DOHH2 (cell line): ENCODE results near the gene RPN1.
"Not testable (repeated sequence)": the region's sequence is repeated elsewhere in the genome, so short reads cannot be mapped to it uniquely, and the experiment has no call there.

Experiments used
- H3F3A ChIP-seq: fragments of 200-600 bp; sonication (generic), shearing (Covaris generic); 2 replicates; pipeline ENCODE4 v1.6.0; 2016; ENCODE audit warnings: antibody characterized with exemption, mild to moderate bottlenecking; ENCODE audit not compliant: control insufficient read depth, insufficient read depth
- H3K27ac ChIP-seq: fragments of 200-600 bp; sonication (generic); 2 replicates; pipeline ENCODE4 v1.5.1; 2014; ENCODE audit warnings: low read depth, mild to moderate bottlenecking, low read length, moderate library complexity
- H3K27me3 ChIP-seq: fragments of 200-600 bp; sonication (generic); 2 replicates; pipeline ENCODE4 v1.6.1; 2014; ENCODE audit warnings: mild to moderate bottlenecking, low read length, mixed read lengths; ENCODE audit not compliant: control insufficient read depth
- H3K36me3 ChIP-seq: fragments of 200-600 bp; sonication (generic); 2 replicates; pipeline ENCODE4 v1.6.1; 2014; ENCODE audit warnings: mild to moderate bottlenecking, low read length, moderate library complexity, mixed read lengths; ENCODE audit not compliant: control insufficient read depth
- H3K4me1 ChIP-seq: fragments of 200-600 bp; sonication (generic); 2 replicates; pipeline ENCODE4 v1.6.1; 2014; ENCODE audit warnings: mild to moderate bottlenecking, low read length, mixed read lengths; ENCODE audit not compliant: control insufficient read depth
- H3K4me2 ChIP-seq: fragments of 200-600 bp; sonication (generic); 2 replicates; pipeline ENCODE4 v1.6.0; 2014; ENCODE audit warnings: mild to moderate bottlenecking, low read length, moderate library complexity
- H3K4me3 ChIP-seq: fragments of 200-600 bp; sonication (generic); 2 replicates; pipeline ENCODE4 v1.5.1; 2014; ENCODE audit warnings: mild to moderate bottlenecking, low read length, mixed read lengths
- H3K79me2 ChIP-seq: fragments of 200-600 bp; sonication (generic); 2 replicates; pipeline ENCODE4 v1.6.1; 2014; ENCODE audit warnings: mild to moderate bottlenecking, low read length, mixed read lengths; ENCODE audit not compliant: control insufficient read depth
- H3K9me2 ChIP-seq: fragments of 200-600 bp; sonication (generic); replicated peaks from 2 replicates; pipeline ENCODE4 v1.6.1; 2014; ENCODE audit warnings: mild to moderate bottlenecking, low read length, mixed read lengths; ENCODE audit not compliant: control insufficient read depth
- H3K9me3 ChIP-seq: fragments of 200-600 bp; sonication (generic); 2 replicates; pipeline ENCODE4 v1.6.1; 2014; ENCODE audit warnings: antibody characterized with exemption, low read length, mixed read lengths; ENCODE audit not compliant: control insufficient read depth, insufficient read depth
- H4K20me1 ChIP-seq: fragments of 200-600 bp; sonication (generic); 2 replicates; pipeline ENCODE4 v1.6.0; 2014; ENCODE audit warnings: low read depth, mild to moderate bottlenecking, antibody characterized with exemption, low read length, moderate library complexity; ENCODE audit not compliant: control insufficient read depth, insufficient read depth
- CTCF ChIP-seq: fragments of 200-600 bp; sonication (generic); IDR thresholded peaks from one replicate; pipeline ENCODE4 v1.5.1; 2014; ENCODE audit warnings: antibody characterized with exemption, mild to moderate bottlenecking, low read depth, low read length; ENCODE audit not compliant: poor library complexity, severe bottlenecking
- EZH2phosphoT487 ChIP-seq: fragments of 200-600 bp; sonication (generic); IDR thresholded peaks from 2 replicates; pipeline ENCODE4 v1.6.1; 2017; ENCODE audit warnings: borderline replicate concordance, mild to moderate bottlenecking, antibody characterized with exemption, low read length, moderate library complexity, mixed read lengths

The RPN1 gene

GRCh38 chr3:128591738-128592426, 58.7 kb downstream of the RPN1 start:
- H3K27me3 ChIP-seq, result no peaks in the 10 kb centered on the region
- H3K4me3 ChIP-seq, result no peak overlapping the region
- no peaks in the 10 kb centered on the region for H3K9me2 ChIP-seq
- no peaks in the 10 kb centered on the region for H3F3A ChIP-seq
- H3K27ac ChIP-seq, result no peak overlapping the region
- H3K36me3 ChIP-seq, result no peaks in the 10 kb centered on the region
- H3K4me2 ChIP-seq, result no peak overlapping the region
- no peak for TF ChIP-seq CTCF
- no peak for TF ChIP-seq EZH2phosphoT487
- no peaks in the 10 kb centered on the region for H4K20me1 ChIP-seq
- no peaks in the 10 kb centered on the region for H3K79me2 ChIP-seq
- no peaks in the 10 kb centered on the region for H3K4me1 ChIP-seq
- no peaks in the 10 kb centered on the region for H3K9me3 ChIP-seq

GRCh38 chr3:128590948-128591347, 59.7 kb downstream of the RPN1 start:
- Histone ChIP-seq H3K9me2 (no peaks in the 10 kb centered on the region), H3K4me1 (no peaks in the 10 kb centered on the region), H3K27me3 (no peaks in the 10 kb centered on the region), H3K79me2 (no peaks in the 10 kb centered on the region), H3K36me3 (no peaks in the 10 kb centered on the region), H3K4me2 (no peak overlapping the region), H3F3A (no peaks in the 10 kb centered on the region), H3K9me3 (no peaks in the 10 kb centered on the region), H4K20me1 (no peaks in the 10 kb centered on the region), H3K4me3 (no peak overlapping the region), H3K27ac (no peak overlapping the region)
- no peak for TF ChIP-seq EZH2phosphoT487
- peak; percentile 25 for TF ChIP-seq CTCF

- not testable (repeated sequence) for H3K27ac ChIP-seq, H3K4me3 ChIP-seq, H3K9me2 ChIP-seq, H3K27me3 ChIP-seq, H3K4me1 ChIP-seq, H3K9me3 ChIP-seq, H3F3A ChIP-seq, H3K4me2 ChIP-seq, H3K36me3 ChIP-seq, H3K79me2 ChIP-seq, H4K20me1 ChIP-seq
These were observed 60.6 kb downstream of the RPN1 start for GRCh38 chr3:128589985-128590384.

GRCh38 chr3:128588147-128588546, 62.5 kb downstream of the RPN1 start:
- no peak overlapping the region for H3K4me2 ChIP-seq
- TF ChIP-seq CTCF, result no peak
- TF ChIP-seq EZH2phosphoT487, result no peak
- no peaks in the 10 kb centered on the region for H3K9me3 ChIP-seq
- no peaks in the 10 kb centered on the region for H3K79me2 ChIP-seq
- H3K36me3 ChIP-seq, result no peaks in the 10 kb centered on the region
- H3K4me1 ChIP-seq, result no peaks in the 10 kb centered on the region
- no peak overlapping the region for H3K27ac ChIP-seq
- no peaks in the 10 kb centered on the region for H3F3A ChIP-seq
- H4K20me1 ChIP-seq, result no peaks in the 10 kb centered on the region
- no peaks in the 10 kb centered on the region for H3K27me3 ChIP-seq
- H3K9me2 ChIP-seq, result no peaks in the 10 kb centered on the region
- H3K4me3 ChIP-seq, result no peak overlapping the region
